Breast epithelium (tissue), 3 donors: ENCODE results near the gene KRT10.
A peak's percentile ranks its signal among the peaks of the same experiment; 100 is the strongest.

Experiments used
- CTCF ChIP-seq, 3 donors: fragments of 450-650 bp; IDR thresholded peaks; one replicate each; pipeline ENCODE4 v1.5.1; 2016 to 2017; ENCODE audit warnings: antibody characterized with exemption in 3 of 3, mild to moderate bottlenecking in 3 of 3, moderate library complexity in 3 of 3
- POLR2A ChIP-seq: fragments of 450-650 bp; IDR thresholded peaks from one replicate; pipeline ENCODE4 v1.6.1; 2016; ENCODE audit warnings: antibody characterized with exemption, mild to moderate bottlenecking, moderate library complexity
- POLR2AphosphoS5 ChIP-seq, 3 donors: sonication (generic); formaldehyde crosslinking; IDR thresholded peaks; one replicate each; pipeline ENCODE4 v1.6.1; 2017; ENCODE audit warnings: antibody characterized with exemption in 3 of 3

DNA sequence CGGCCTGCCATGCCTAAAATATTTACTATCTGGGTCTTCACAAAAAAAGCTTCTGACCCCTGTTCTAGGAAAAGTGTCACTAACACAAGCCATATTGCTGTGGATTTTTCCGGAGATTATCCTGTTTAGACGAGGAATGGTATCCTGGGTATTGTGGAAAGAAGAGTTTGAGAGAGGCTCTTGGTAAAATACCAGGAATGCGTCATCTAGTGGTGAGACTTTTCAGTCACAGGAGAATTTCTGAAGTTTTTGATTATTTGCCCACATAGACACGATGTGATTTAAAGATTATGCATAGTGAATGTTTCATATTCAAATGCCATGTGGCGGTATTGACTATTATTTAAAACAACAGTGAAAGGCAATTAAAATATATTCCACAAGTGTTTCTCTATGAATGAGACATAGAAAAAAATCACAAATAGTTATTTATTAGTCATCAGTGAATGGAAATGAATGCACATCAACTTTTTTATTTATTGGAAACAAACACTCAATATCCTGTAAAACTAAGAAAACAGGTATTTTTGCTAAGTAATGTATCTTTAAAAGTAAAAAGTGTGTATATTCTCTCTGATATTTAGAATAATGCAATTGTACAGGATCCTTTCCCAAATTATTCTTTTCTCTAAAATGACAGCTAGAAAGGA, 30.5 kb downstream of the KRT10 start:
- TF ChIP-seq CTCF (IDR thresholded peaks at IDR 0.05) (peak; percentile 38 to 62 (median 62)), POLR2A (no peak), POLR2AphosphoS5 (IDR thresholded peaks at IDR 0.05) (no peak)
